Stimulated activated CD8-positive, alpha-beta memory T cell treated with anti-CD3 and anti-CD28 coated beads, Interleukin-15, amount 100 ng/mL, for 4 hours (primary cell): ENCODE results near the gene TEX264.
A peak's percentile ranks its signal among the peaks of the same experiment; 100 is the strongest.
"Not testable (repeated sequence)": the region's sequence is repeated elsewhere in the genome, so short reads cannot be mapped to it uniquely, and the experiment has no call there.

Experiments used
- DNase-seq, 2 donors: peaks; one replicate each; pipeline ENCODE4 v3.0.0-alpha.2; 2020; ENCODE audit warnings: low read depth in 2 of 2

Gene TEX264, protein sequence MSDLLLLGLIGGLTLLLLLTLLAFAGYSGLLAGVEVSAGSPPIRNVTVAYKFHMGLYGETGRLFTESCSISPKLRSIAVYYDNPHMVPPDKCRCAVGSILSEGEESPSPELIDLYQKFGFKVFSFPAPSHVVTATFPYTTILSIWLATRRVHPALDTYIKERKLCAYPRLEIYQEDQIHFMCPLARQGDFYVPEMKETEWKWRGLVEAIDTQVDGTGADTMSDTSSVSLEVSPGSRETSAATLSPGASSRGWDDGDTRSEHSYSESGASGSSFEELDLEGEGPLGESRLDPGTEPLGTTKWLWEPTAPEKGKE

DNA sequence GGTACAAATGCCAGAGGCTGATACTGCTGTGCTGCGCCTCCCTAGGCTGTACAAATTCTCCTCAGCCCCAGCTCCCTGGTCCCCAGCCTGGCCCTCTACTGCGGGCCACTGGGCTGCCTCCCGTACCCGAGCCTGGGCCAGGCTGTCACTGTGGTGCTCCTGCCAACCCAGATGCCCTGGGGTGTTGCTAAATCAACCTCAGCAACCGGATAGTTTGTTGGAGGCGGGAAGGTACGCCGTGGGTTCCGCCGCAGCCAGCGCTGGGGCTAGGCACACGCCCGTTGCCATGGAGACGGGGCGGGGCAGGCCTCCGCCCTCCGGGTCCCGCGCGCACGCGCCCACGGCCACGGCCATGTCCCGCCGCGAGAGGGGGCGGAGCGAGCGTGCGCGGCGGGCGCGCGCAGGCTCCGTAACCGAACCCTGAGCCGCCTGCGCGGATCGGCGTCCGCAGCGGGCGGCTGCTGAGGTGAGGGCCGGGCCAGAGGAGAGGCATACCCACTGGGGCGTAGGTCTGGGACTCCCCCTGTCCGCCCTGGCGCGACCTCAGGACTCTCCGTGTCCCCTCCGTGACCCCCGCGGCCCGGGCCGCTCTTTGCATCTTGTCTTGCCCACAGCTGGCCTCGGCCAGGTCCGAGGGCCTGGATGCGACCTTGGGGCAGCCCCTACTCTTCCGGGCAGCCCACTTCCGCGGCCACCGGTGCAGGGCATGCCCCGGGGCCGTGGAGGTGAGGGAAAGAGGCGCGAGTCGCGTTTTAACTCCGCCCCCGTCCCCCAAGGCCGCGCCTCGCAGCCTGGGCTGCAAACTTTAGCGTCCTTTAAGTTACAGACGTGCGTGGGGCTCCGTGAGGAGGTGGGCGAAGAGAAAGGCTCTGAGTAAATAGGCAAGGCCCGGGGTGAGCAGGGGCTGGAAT, at the start of gene TEX264:
TEX264 (plus strand) TSS at position 430 of the 911 bp plus-strand sequence. CDS start 3,053 bp downstream, outside the sequence.
- peak; percentile 78 to 83 for DNase-seq

- DNase-seq, result no peak
Observed at GRCh38 chr3:51622413-51622812, 48.6 kb upstream of the TEX264 start.

GRCh38 chr3:51622868-51623267, 48.2 kb upstream of the TEX264 start:
- no peak for DNase-seq

DNA sequence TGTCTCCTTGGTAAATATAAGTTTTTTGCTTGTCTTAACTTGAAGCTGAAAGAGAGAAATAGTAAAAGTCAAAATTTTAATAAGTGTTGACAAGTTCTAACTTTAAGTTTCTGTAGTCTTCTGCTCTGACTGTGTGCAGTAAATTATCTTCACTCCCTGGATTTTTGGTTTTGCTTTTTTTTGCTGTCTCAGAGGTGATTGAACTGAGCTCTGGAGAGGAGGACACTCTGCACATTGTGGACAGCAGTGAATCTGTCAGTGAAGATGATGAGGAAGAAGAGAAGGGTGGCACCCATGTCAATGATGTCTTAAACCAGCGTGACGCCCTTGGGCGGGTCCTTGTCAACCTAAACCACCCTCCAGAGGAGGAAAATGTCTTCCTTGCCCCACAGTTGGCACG, 40.5 kb upstream of the TEX264 start:
- DNase-seq, result no peak

- DNase-seq, result no peak
Observed at GRCh38 chr3:51637144-51637940, 33.7 kb upstream of the TEX264 start.

DNA sequence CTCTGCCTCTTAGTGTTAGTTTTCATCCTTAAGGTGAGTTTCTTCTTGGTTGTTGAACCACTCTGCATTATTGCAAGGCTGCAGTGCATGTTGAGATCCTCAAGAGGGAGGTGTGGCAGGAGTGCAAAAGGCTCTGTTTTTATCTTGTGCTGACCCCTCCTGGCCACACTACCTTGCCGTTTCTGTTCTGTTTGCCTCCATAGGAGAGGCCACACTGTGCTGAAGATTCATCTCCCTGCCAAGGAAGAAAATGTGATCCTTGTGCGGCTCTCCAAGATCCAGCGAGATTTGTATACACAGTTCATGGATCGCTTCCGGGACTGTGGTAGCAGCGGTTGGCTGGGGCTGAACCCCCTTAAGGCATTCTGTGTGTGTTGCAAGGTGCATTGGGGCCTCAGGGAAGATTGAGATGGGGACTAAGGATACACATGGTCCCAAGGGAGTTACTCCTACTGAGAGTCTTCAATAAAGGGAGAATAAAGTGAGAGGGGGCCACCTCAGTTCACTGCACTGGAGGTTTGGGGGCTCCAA, 33.0 kb upstream of the TEX264 start:
- no peak for DNase-seq

DNA sequence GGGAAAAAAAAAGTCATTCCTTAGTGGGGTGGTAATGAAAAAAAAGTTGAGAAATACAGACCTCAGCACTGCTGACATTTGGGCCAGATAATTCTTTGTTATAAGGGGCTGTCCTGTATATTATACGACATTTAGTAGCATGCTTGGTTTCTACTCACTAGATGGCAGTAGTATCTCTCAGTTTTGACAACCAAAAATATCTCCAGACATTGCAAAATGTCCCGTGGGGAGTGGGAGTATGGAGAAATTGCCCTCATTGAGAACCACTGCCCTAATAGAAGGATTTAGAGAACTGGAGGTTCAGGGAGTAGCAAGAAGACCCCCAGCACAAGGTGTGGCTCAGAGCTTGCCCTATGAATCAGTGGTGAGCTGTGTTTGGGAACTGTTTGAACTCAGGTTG, 28.6 kb upstream of the TEX264 start:
- no peak for DNase-seq

DNA sequence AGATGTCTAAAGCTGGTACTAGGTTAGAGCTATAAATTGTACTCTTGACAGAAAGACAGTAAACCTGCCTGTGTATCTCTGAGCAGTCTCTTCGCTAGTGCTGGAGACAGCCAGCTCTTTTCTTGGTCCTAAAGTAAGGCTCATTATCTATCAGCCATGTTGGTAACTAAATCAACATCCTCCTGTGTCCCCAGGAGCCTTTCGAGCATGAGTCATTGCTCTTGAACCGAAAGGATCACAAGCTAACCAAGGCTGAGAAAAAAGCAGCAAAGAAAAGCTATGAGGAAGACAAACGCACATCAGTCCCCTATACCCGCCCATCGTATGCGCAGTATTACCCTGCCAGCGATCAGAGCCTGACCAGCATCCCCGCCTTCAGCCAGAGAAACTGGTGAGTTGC, 25.0 kb upstream of the TEX264 start:
- no peak for DNase-seq

DNA sequence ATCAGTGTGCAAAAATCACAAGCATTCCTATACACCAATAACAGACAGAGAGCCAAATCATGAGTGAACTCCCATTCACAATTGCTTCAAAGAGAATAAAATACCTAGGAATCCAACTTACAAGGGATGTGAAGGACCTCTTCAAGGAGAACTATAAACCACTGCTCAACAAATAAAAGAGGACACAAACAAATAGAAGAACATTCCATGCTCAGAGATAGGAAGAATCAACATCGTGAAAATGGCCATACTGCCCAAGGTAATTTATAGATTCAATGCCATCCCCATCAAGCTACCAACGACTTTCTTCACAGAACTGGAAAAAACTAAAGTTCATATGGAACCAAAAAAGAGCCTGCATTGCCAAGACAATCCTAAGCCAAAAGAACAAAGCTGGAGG, 18.9 kb upstream of the TEX264 start:
- DNase-seq, result not testable (repeated sequence)

- not testable (repeated sequence) for DNase-seq
Observed at GRCh38 chr3:51653409-51653808, 17.6 kb upstream of the TEX264 start.

GRCh38 chr3:51657234-51657633, 13.8 kb upstream of the TEX264 start:
- no peak for DNase-seq

GRCh38 chr3:51659942-51660341, 11.1 kb upstream of the TEX264 start:
- no peak for DNase-seq

- no peak for DNase-seq
Observed at GRCh38 chr3:51662456-51662855, 8.6 kb upstream of the TEX264 start.

- DNase-seq, result no peak
Observed at GRCh38 chr3:51668756-51669155, 2.3 kb upstream of the TEX264 start.

DNA sequence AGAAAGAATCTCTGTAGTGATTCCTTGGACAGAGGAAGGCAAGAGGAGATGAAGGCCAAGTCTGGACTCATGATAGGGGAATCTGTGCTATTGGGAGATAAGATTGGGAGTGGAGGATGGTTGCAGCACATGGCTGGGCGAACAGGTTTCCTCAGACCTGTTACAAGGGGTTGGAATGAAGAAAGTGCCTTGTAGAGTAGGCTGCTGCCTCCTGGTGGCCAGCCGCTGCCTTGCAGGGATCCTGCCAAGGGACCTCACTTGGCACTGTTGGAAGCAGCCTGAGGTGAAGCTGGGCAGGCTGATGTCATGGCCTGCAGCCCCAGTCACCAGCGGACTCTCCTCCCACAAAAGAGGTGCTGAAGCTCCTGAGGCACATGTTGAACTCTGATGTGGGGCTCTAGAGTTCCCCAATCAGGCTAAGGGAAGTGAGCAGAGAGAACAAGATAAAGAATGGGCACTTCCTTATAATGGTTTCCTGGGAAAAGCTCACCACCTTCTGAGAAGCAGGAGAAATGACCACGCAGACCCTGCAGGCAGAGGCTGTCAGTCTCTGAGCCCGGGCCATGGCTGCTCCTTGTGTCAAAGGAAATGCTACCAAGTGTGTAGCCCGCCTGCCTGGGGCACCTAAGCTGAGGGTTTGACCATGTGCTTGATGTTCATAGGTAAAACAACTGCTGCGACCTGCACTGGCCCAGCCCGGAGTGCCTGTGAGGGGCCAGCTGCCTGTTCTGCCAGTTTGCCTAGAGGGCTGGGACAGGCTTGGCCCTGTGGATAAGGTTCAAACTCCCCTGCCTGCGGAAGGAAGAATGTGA, 1.6 kb upstream of the TEX264 start:
- peak; percentile 53 to 66 for DNase-seq

DNA sequence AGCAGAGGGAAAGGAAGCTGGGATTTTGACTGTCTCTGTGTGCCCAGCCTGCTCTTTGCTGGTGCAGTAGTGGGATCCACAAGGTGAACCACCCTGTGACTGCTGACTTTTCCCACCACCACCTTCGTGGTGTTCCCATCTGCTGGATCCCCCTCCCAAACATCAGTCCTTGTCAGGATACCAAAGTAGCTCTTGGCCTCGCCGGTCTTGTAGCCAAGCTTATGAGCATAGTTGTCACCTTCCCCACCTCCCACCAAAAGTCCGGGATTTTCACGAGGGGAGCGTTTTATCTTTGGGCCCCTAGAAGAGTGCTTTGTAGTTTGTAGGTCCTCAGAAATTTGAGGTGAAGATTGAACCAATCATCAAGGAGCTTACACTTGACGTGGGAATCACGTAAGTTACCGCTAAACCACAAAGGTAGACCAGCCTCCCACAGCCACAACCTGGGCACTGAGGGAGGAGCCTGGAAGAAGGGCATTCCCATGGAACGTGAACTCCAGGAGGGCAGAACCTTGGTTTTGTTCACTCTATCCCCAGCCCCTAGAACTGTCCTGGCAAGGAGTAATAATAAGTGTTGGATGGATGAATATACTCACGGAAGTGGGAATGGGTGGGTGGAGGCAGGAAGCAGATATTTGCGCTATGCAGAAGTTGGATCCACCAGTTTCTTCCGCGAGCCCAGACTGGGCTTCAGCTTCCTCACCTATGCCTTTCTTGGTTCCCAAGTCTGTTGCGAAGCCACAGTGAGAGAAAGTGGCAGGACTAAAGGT, 814 bp upstream of the TEX264 start:
- no peak for DNase-seq

GRCh38 chr3:51671734-51672475, 853 bp downstream of the TEX264 start:
- peak in 1 of 2 donors; percentile 15 for DNase-seq

DNA sequence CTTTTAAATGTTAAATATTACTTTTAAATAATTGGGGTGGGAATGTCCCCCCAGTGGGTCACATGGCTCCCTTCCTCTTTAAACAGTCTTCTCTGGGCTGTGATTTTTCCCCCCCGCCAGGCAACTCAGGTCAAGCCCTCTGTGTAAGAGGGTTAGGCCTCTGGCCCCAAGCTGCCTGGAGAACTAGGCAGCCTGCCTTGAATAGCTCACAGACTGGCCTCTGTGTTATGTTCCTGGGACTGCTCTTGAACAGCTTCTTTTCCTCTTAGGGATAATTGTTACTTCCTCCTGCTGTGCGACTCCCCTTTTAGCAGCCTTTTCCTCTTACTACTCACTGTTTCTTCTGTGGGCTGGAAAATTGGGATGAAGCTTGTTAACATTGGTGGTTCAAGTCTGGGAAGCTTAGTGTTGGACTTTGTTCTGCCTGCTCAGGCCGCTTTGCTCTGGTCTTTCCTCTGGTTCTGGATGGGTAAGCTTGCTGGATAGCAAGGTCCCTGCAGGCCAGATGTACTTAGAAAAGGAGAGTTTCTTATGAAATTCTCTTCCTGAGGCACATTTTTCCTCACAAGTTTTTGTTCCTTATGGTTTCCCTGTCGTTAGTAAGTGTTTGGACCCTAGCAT, 2.2 kb downstream of the TEX264 start:
- DNase-seq, result no peak
